Measurements from ENCODE around the gene COL17A1.

The COL17A1 gene

DNA sequence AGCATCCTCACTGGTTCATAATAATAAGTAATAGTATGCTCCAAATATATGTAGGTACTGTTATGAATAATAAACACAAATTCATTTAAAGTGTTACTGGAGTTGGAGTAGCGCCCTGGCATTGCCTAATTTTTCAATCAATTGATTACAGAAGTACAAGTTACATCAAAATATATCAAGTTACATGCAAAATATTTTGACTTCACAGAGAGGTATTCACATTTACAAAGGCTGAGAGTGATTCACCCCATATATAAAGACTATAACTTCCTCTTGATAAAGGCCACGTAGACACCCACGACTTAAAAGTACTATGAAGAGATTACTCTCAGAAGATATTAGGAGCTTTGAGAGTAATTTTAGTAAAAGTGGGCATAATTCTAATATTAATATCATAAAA is 13.6 kb upstream of the COL17A1 start:
- ATAC-seq (ENCODE audit: insufficient read depth, low read depth) (no peak), DNase-seq (no peak)
- no peak overlapping the region for H3K4me3 ChIP-seq (ENCODE audit: low read depth in 1 of 2, low read length in 2 of 2)
- no peak overlapping the region for H2AFZ ChIP-seq (ENCODE audit: low read depth, low read length)
- no peaks in the 10 kb centered on the region for H3K36me3 ChIP-seq (ENCODE audit: insufficient read depth, low read length)
- H3K27me3 ChIP-seq (ENCODE audit: insufficient read depth, low read length, poor library complexity), result peaks cover 19% of the 10 kb centered on the region
- TF ChIP-seq, protein P1, sequence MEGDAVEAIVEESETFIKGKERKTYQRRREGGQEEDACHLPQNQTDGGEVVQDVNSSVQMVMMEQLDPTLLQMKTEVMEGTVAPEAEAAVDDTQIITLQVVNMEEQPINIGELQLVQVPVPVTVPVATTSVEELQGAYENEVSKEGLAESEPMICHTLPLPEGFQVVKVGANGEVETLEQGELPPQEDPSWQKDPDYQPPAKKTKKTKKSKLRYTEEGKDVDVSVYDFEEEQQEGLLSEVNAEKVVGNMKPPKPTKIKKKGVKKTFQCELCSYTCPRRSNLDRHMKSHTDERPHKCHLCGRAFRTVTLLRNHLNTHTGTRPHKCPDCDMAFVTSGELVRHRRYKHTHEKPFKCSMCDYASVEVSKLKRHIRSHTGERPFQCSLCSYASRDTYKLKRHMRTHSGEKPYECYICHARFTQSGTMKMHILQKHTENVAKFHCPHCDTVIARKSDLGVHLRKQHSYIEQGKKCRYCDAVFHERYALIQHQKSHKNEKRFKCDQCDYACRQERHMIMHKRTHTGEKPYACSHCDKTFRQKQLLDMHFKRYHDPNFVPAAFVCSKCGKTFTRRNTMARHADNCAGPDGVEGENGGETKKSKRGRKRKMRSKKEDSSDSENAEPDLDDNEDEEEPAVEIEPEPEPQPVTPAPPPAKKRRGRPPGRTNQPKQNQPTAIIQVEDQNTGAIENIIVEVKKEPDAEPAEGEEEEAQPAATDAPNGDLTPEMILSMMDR (IDR thresholded peaks at IDR 0.05; ENCODE audit: borderline replicate concordance, extremely low read depth, low read length, poor library complexity, severe bottlenecking), result no peak
- no peak for TF ChIP-seq EZH2 (IDR thresholded peaks at IDR 0.05; ENCODE audit: borderline replicate concordance, low read depth, low read length, severe bottlenecking)
- no peaks in the 10 kb centered on the region for H4K20me1 ChIP-seq (ENCODE audit: insufficient read depth, low read length)
- H3K79me2 ChIP-seq (ENCODE audit: insufficient read depth, low read length), result no peaks in the 10 kb centered on the region
- no peaks in the 10 kb centered on the region for H3K4me1 ChIP-seq (ENCODE audit: insufficient read depth, low read length)
- no peak overlapping the region for H3K4me2 ChIP-seq (ENCODE audit: insufficient read depth, low read length)
- no peak overlapping the region for H3K9ac ChIP-seq (ENCODE audit: low read depth, low read length)
- no peak overlapping the region for H3K27ac ChIP-seq (ENCODE audit: low read length)
- no peaks in the 10 kb centered on the region for H3K9me3 ChIP-seq (ENCODE audit: insufficient read depth, low read length, severe bottlenecking)

DNA sequence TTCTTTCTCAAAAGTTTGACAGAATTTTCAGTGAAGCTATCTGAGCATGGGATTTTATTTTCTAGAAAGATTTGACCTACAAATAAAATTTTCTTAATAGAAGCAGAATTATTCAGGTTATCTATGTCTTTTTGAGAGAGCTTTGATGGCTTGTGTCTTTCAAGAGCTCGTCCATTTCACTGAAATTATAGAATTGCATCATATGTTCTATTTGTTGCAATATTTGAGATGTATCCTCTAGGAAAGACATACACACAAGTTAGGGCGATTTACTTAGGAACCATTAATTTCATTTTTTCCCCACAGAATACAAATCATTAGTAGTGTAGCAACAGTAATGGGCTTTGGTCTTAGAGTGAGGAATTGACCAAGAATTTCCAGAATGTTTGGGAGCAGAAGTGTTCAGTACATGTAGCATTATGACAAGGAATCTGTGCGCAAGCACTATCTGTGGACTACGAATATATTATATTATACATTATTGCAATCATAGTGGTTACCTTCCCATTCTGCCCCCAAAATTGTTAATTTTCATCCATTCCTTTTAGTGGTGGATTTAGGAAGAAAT is 12.8 kb upstream of the COL17A1 start:
- no peak for ATAC-seq (ENCODE audit: insufficient read depth, low read depth)
- Histone ChIP-seq H3K79me2 (ENCODE audit: insufficient read depth, low read length) (no peaks in the 10 kb centered on the region), H3K27me3 (ENCODE audit: insufficient read depth, low read length, poor library complexity) (peaks cover 16% of the 10 kb centered on the region), H4K20me1 (ENCODE audit: insufficient read depth, low read length) (no peaks in the 10 kb centered on the region), H3K4me1 (ENCODE audit: insufficient read depth, low read length) (no peaks in the 10 kb centered on the region), H3K9me3 (ENCODE audit: insufficient read depth, low read length, severe bottlenecking) (no peaks in the 10 kb centered on the region), H3K36me3 (ENCODE audit: insufficient read depth, low read length) (no peaks in the 10 kb centered on the region), H3K9ac (ENCODE audit: low read depth, low read length) (no peak overlapping the region), H2AFZ (ENCODE audit: low read depth, low read length) (no peak overlapping the region), H3K27ac (ENCODE audit: low read length) (no peak overlapping the region), H3K4me2 (ENCODE audit: insufficient read depth, low read length) (no peak overlapping the region), H3K4me3 (ENCODE audit: low read depth in 1 of 2, low read length in 2 of 2) (no peak overlapping the region)
- no peak for DNase-seq
- no peak for TF ChIP-seq EZH2 (IDR thresholded peaks at IDR 0.05; ENCODE audit: borderline replicate concordance, low read depth, low read length, severe bottlenecking)
- TF ChIP-seq, protein P1 (IDR thresholded peaks at IDR 0.05; ENCODE audit: borderline replicate concordance, extremely low read depth, low read length, poor library complexity, severe bottlenecking), result no peak

DNA sequence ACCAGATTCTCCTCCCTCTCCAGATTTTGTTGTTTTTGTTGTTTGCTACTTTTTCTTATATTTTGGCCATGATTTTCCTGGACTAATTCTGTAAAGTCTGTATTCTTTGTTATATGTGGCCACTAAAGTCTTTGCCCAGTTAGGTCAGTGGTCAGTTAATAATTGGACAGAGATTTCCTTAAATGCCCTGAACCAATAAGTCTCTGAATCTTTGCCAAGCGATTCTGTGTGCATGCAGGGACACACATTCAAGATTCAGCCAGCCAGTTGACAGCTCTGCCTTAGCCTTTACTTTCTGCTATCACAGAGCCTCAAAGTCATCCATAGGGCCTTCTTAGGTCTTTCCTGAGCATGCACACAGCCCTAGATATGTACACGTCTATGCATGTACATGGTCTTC is 11.0 kb upstream of the COL17A1 start:
- no peak overlapping the region for H3K4me3 ChIP-seq (ENCODE audit: low read depth in 1 of 2, low read length in 2 of 2)
- no peak overlapping the region for H2AFZ ChIP-seq (ENCODE audit: low read depth, low read length)
- no peak overlapping the region for H3K9ac ChIP-seq (ENCODE audit: low read depth, low read length)
- H3K27ac ChIP-seq (ENCODE audit: low read length), result no peak overlapping the region
- no peaks in the 10 kb centered on the region for H3K36me3 ChIP-seq (ENCODE audit: insufficient read depth, low read length)
- ATAC-seq (ENCODE audit: insufficient read depth, low read depth) (no peak), DNase-seq (no peak)
- H3K4me1 ChIP-seq (ENCODE audit: insufficient read depth, low read length), result no peaks in the 10 kb centered on the region
- no peaks in the 10 kb centered on the region for H3K79me2 ChIP-seq (ENCODE audit: insufficient read depth, low read length)
- H4K20me1 ChIP-seq (ENCODE audit: insufficient read depth, low read length), result no peaks in the 10 kb centered on the region
- H3K27me3 ChIP-seq (ENCODE audit: insufficient read depth, low read length, poor library complexity), result peaks cover 12% of the 10 kb centered on the region
- TF ChIP-seq, protein P1 (IDR thresholded peaks at IDR 0.05; ENCODE audit: borderline replicate concordance, extremely low read depth, low read length, poor library complexity, severe bottlenecking), result no peak
- no peak for TF ChIP-seq EZH2 (IDR thresholded peaks at IDR 0.05; ENCODE audit: borderline replicate concordance, low read depth, low read length, severe bottlenecking)
- H3K9me3 ChIP-seq (ENCODE audit: insufficient read depth, low read length, severe bottlenecking), result no peaks in the 10 kb centered on the region
- no peak overlapping the region for H3K4me2 ChIP-seq (ENCODE audit: insufficient read depth, low read length)

DNA sequence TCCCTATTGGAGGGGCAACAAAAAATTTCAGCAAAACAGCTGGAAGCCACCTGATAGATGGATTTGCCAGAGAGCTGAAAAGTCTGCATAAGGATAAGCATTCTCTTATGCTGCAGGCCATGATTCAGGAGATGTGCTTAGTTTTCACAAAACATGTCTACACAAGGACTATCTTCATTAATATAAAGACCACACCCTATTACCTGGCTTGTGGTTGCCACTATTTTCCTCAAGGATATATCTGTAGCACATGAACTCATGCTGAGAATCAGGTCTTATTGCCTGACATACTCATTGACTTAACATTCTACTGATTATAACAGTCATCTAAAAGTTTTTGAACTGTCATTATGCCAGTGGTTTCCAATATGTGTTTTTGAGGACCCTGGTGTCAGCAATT is 7.1 kb upstream of the COL17A1 start:
- no peak overlapping the region for H3K27ac ChIP-seq (ENCODE audit: low read length)
- TF ChIP-seq, protein P1 (IDR thresholded peaks at IDR 0.05; ENCODE audit: borderline replicate concordance, extremely low read depth, low read length, poor library complexity, severe bottlenecking), result no peak
- TF ChIP-seq EZH2 (IDR thresholded peaks at IDR 0.05; ENCODE audit: borderline replicate concordance, low read depth, low read length, severe bottlenecking), result no peak
- no peak overlapping the region for H3K4me3 ChIP-seq (ENCODE audit: low read depth in 1 of 2, low read length in 2 of 2)
- H3K9ac ChIP-seq (ENCODE audit: low read depth, low read length), result no peak overlapping the region
- DNase-seq, result no peak
- H4K20me1 ChIP-seq (ENCODE audit: insufficient read depth, low read length), result no peaks in the 10 kb centered on the region
- no peak for ATAC-seq (ENCODE audit: insufficient read depth, low read depth)
- no peak overlapping the region for H2AFZ ChIP-seq (ENCODE audit: low read depth, low read length)
- no peaks in the 10 kb centered on the region for H3K79me2 ChIP-seq (ENCODE audit: insufficient read depth, low read length)
- H3K36me3 ChIP-seq (ENCODE audit: insufficient read depth, low read length), result no peaks in the 10 kb centered on the region
- H3K4me2 ChIP-seq (ENCODE audit: insufficient read depth, low read length), result no peak overlapping the region
- H3K9me3 ChIP-seq (ENCODE audit: insufficient read depth, low read length, severe bottlenecking), result no peaks in the 10 kb centered on the region
- H3K27me3 ChIP-seq (ENCODE audit: insufficient read depth, low read length, poor library complexity), result peaks cover 14% of the 10 kb centered on the region
- H3K4me1 ChIP-seq (ENCODE audit: insufficient read depth, low read length), result no peaks in the 10 kb centered on the region

All from DND-41 (cell line).